HG03565 (cell line): ENCODE measurements around the gene RIPPLY3.

Source experiments
- ATAC-seq: cut with Tn5 transposase; IDR thresholded peaks from one replicate; pipeline ENCODE4 v1.9.1; 2021; ENCODE audit warnings: mild to moderate bottlenecking, moderate library complexity; ENCODE audit not compliant: unreplicated experiment

Gene RIPPLY3

GRCh38 chr21:37055271-37055855, 48.9 kb downstream of the RIPPLY3 start:
- ATAC-seq: no peak

GRCh38 chr21:37057614-37058013, 51.1 kb downstream of the RIPPLY3 start:
- ATAC-seq: no peak

GRCh38 chr21:37058261-37058660, 51.8 kb downstream of the RIPPLY3 start:
- no peak for ATAC-seq

- no peak for ATAC-seq
Measured at GRCh38 chr21:37059181-37059580, 52.7 kb downstream of the RIPPLY3 start.

GRCh38 chr21:37060296-37060695, 53.8 kb downstream of the RIPPLY3 start:
- no peak for ATAC-seq

GRCh38 chr21:37061926-37062592, 55.6 kb downstream of the RIPPLY3 start:
- no peak for ATAC-seq

GRCh38 chr21:37062593-37062935, 56.1 kb downstream of the RIPPLY3 start:
- no peak for ATAC-seq

GRCh38 chr21:37063433-37063832, 56.9 kb downstream of the RIPPLY3 start:
- ATAC-seq: no peak

GRCh38 chr21:37064841-37065240, 58.3 kb downstream of the RIPPLY3 start:
- no peak for ATAC-seq

- no peak for ATAC-seq
Measured at GRCh38 chr21:37065561-37066177, 59.2 kb downstream of the RIPPLY3 start.
